ENCODE measurements around the gene EEF1G. TPM values are rescaled to one million over a fixed set of nuclear protein-coding genes. Genes with fewer than 3 reads are reported as not detected.

The EEF1G gene
- total and polyA plus RNA-seq, 2 of the 13 experiments (the other 11 are each of a cell fraction or from before 2014, with no cell fraction given): 1,787 to 2,144 TPM

DNA sequence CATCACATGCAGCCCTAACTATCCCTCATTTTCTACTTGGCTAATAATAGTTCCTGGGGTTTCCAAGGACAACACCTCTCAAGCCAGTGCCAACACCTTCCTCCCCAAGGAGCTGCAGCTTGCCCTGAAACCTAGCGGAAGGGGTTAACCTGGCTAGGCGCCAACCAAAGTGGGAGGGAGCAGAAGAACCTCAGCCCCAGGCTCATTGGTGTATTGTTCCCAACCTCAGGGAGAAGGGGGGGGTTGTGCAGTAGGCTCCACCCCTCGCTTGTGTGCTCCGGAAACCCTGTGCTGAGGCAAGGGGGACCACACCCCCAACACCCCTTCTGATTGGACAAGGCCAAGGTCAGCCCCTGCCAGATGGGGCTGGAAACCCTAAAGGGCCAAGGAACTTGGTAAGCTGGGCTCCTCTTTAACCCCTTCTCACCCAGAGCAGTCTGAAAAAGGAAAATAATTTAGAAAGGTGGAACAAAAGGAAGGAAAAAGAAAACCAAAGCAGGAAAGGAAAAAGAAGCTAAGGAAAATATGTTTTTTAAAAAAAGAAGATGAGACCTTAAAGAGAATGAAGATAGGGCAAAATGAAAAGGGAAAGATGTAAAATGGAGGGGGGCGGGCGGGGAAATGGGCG is 25.5 kb upstream of the EEF1G start (continued):
- TF ChIP-seq, protein P1, sequence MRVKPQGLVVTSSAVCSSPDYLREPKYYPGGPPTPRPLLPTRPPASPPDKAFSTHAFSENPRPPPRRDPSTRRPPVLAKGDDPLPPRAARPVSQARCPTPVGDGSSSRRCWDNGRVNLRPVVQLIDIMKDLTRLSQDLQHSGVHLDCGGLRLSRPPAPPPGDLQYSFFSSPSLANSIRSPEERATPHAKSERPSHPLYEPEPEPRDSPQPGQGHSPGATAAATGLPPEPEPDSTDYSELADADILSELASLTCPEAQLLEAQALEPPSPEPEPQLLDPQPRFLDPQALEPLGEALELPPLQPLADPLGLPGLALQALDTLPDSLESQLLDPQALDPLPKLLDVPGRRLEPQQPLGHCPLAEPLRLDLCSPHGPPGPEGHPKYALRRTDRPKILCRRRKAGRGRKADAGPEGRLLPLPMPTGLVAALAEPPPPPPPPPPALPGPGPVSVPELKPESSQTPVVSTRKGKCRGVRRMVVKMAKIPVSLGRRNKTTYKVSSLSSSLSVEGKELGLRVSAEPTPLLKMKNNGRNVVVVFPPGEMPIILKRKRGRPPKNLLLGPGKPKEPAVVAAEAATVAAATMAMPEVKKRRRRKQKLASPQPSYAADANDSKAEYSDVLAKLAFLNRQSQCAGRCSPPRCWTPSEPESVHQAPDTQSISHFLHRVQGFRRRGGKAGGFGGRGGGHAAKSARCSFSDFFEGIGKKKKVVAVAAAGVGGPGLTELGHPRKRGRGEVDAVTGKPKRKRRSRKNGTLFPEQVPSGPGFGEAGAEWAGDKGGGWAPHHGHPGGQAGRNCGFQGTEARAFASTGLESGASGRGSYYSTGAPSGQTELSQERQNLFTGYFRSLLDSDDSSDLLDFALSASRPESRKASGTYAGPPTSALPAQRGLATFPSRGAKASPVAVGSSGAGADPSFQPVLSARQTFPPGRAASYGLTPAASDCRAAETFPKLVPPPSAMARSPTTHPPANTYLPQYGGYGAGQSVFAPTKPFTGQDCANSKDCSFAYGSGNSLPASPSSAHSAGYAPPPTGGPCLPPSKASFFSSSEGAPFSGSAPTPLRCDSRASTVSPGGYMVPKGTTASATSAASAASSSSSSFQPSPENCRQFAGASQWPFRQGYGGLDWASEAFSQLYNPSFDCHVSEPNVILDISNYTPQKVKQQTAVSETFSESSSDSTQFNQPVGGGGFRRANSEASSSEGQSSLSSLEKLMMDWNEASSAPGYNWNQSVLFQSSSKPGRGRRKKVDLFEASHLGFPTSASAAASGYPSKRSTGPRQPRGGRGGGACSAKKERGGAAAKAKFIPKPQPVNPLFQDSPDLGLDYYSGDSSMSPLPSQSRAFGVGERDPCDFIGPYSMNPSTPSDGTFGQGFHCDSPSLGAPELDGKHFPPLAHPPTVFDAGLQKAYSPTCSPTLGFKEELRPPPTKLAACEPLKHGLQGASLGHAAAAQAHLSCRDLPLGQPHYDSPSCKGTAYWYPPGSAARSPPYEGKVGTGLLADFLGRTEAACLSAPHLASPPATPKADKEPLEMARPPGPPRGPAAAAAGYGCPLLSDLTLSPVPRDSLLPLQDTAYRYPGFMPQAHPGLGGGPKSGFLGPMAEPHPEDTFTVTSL (CRISPR knock-in tag; IDR thresholded peaks at IDR 0.05; ENCODE audit: borderline replicate concordance): no peak
- TF ChIP-seq PHF8 (CRISPR knock-in tag; IDR thresholded peaks at IDR 0.05): no peak
- TF ChIP-seq ARID5B (CRISPR knock-in tag; IDR thresholded peaks at IDR 0.05): peak; percentile 65
- no peak for TF ChIP-seq SAFB2 (CRISPR knock-in tag; IDR thresholded peaks at IDR 0.05; ENCODE audit: borderline replicate concordance, low read depth)
- TF ChIP-seq, protein P2, sequence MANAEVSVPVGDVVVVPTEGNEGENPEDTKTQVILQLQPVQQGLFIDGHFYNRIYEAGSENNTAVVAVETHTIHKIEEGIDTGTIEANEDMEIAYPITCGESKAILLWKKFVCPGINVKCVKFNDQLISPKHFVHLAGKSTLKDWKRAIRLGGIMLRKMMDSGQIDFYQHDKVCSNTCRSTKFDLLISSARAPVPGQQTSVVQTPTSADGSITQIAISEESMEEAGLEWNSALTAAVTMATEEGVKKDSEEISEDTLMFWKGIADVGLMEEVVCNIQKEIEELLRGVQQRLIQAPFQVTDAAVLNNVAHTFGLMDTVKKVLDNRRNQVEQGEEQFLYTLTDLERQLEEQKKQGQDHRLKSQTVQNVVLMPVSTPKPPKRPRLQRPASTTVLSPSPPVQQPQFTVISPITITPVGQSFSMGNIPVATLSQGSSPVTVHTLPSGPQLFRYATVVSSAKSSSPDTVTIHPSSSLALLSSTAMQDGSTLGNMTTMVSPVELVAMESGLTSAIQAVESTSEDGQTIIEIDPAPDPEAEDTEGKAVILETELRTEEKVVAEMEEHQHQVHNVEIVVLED (CRISPR knock-in tag; IDR thresholded peaks at IDR 0.05; ENCODE audit: borderline replicate concordance): no peak
- peak; percentile 65 for TF ChIP-seq MAZ (IDR thresholded peaks at IDR 0.05; ENCODE audit: borderline replicate concordance, low read depth, low read length)
- TF ChIP-seq MAZ (CRISPR knock-in tag; IDR thresholded peaks at IDR 0.05; ENCODE audit: low read depth): peak; percentile 64; the same call in 1 of the 2 replicates
- TF ChIP-seq ZNF569 (CRISPR knock-in tag; IDR thresholded peaks at IDR 0.05; ENCODE audit: borderline replicate concordance): no peak
- TF ChIP-seq, protein P3, sequence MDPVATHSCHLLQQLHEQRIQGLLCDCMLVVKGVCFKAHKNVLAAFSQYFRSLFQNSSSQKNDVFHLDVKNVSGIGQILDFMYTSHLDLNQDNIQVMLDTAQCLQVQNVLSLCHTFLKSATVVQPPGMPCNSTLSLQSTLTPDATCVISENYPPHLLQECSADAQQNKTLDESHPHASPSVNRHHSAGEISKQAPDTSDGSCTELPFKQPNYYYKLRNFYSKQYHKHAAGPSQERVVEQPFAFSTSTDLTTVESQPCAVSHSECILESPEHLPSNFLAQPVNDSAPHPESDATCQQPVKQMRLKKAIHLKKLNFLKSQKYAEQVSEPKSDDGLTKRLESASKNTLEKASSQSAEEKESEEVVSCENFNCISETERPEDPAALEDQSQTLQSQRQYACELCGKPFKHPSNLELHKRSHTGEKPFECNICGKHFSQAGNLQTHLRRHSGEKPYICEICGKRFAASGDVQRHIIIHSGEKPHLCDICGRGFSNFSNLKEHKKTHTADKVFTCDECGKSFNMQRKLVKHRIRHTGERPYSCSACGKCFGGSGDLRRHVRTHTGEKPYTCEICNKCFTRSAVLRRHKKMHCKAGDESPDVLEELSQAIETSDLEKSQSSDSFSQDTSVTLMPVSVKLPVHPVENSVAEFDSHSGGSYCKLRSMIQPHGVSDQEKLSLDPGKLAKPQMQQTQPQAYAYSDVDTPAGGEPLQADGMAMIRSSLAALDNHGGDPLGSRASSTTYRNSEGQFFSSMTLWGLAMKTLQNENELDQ (CRISPR knock-in tag; IDR thresholded peaks at IDR 0.05; ENCODE audit: borderline replicate concordance): no peak
- TF ChIP-seq KLF13 (CRISPR knock-in tag; IDR thresholded peaks at IDR 0.05): no peak

Measured in HepG2 (cell line).